WTC11 (cell line): Measurements from ENCODE around the gene SSH2. TPM values are rescaled to one million over a fixed set of nuclear protein-coding genes. Genes with fewer than 3 reads are reported as not detected.
A peak's percentile ranks its signal among the peaks of the same experiment; 100 is the strongest.

Source experiments
- ATAC-seq: fragments of 200-7000 bp; cut with Tn5 transposase; 2 replicates; pipeline ENCODE4 v1.10.0; 2021; ENCODE audit warnings: mild to moderate bottlenecking, moderate library complexity
- CTCF ChIA-PET: fragments of 300-600 bp; sonication (Branson Sonifier 250); formaldehyde crosslinking; loops from one replicate; lab custom pipeline; 2021; ENCODE audit warnings: antibody characterized with exemption; lab: Charles Lee
- POLR2A ChIA-PET: fragments of 350-600 bp; sonication (Branson Sonifier 250); formaldehyde crosslinking; loops from one replicate; lab custom pipeline; 2021; ENCODE audit warnings: antibody characterized with exemption; lab: Charles Lee
- DNase-seq: peaks from one replicate; pipeline ENCODE4 v3.0.0; 2021; ENCODE audit warnings: low spot score
- H3K27ac Mint-ChIP-seq: 2 replicates; pipeline ENCODE4 v1.8.0; 2021; ENCODE audit warnings: mixed read lengths
- H3K27me3 Mint-ChIP-seq: 2 replicates; pipeline ENCODE4 v1.8.0; 2021; ENCODE audit warnings: low read depth, mild to moderate bottlenecking, moderate library complexity, mixed read lengths
- H3K36me3 Mint-ChIP-seq: 2 replicates; pipeline ENCODE4 v1.8.0; 2021; ENCODE audit warnings: mixed read lengths
- H3K4me1 Mint-ChIP-seq: 2 replicates; pipeline ENCODE4 v1.8.0; 2022; ENCODE audit warnings: mixed read lengths
- H3K4me3 Mint-ChIP-seq: 2 replicates; pipeline ENCODE4 v1.8.0; 2021; ENCODE audit warnings: mild to moderate bottlenecking, moderate library complexity, mixed read lengths
- H3K9me3 Mint-ChIP-seq: 2 replicates; pipeline ENCODE4 v1.8.0; 2021; ENCODE audit warnings: mixed read lengths
- ELF4 ChIP-seq: sonication (generic); formaldehyde crosslinking; IDR thresholded peaks from 2 replicates; pipeline ENCODE4 v1.8.1; 2022; ENCODE audit warnings: low read depth, mild to moderate bottlenecking, moderate library complexity, missing genetic modification reagents
- EMX1 ChIP-seq: fragments of 250-450 bp; sonication (Bioruptor Pico); IDR thresholded peaks from 2 replicates; pipeline ENCODE4 v1.8.0; 2021; ENCODE audit warnings: mild to moderate bottlenecking
- GRHL2 ChIP-seq: fragments of 250-450 bp; sonication (Bioruptor Pico); IDR thresholded peaks from 2 replicates; pipeline ENCODE4 v1.8.0; 2022; ENCODE audit warnings: mild to moderate bottlenecking, moderate library complexity; ENCODE audit not compliant: insufficient replicate concordance, severe bottlenecking
- HMGA2 ChIP-seq: fragments of 250-450 bp; sonication (Bioruptor Pico); IDR thresholded peaks from 2 replicates; pipeline ENCODE4 v1.4.0; 2021; ENCODE audit warnings: mild to moderate bottlenecking, moderate library complexity
- IRF2 ChIP-seq: sonication (generic); formaldehyde crosslinking; IDR thresholded peaks from 2 replicates; pipeline ENCODE4 v1.8.0; 2022; ENCODE audit warnings: low read depth, missing genetic modification reagents, borderline replicate concordance
- JAZF1 ChIP-seq: fragments of 250-450 bp; sonication (Bioruptor Pico); IDR thresholded peaks from 2 replicates; pipeline ENCODE4 v1.9.0; 2021; ENCODE audit warnings: moderate library complexity, mild to moderate bottlenecking, inconsistent platforms
- NFATC4 ChIP-seq: fragments of 250-450 bp; sonication (Bioruptor Pico); IDR thresholded peaks from 2 replicates; pipeline ENCODE4 v1.9.0; 2021; ENCODE audit warnings: mild to moderate bottlenecking
- TEAD1 ChIP-seq: sonication (generic); formaldehyde crosslinking; IDR thresholded peaks from 2 replicates; pipeline ENCODE4 v1.8.0; 2022; ENCODE audit warnings: mild to moderate bottlenecking, missing genetic modification reagents
- ZBTB21 ChIP-seq: sonication (generic); formaldehyde crosslinking; IDR thresholded peaks from 2 replicates; pipeline ENCODE4 v1.8.1; 2023; ENCODE audit warnings: mild to moderate bottlenecking, missing genetic modification reagents, borderline replicate concordance
- ZNF138 ChIP-seq: sonication (generic); formaldehyde crosslinking; conservative IDR thresholded peaks from 2 replicates; pipeline ENCODE4 v1.8.1; 2022; ENCODE audit warnings: mild to moderate bottlenecking, moderate library complexity, missing genetic modification reagents
- ZNF317 ChIP-seq: sonication (generic); formaldehyde crosslinking; IDR thresholded peaks from 2 replicates; pipeline ENCODE4 v1.8.1; 2023; ENCODE audit warnings: low read depth, mild to moderate bottlenecking, moderate library complexity, missing genetic modification reagents, borderline replicate concordance
- ZNF423 ChIP-seq: fragments of 250-450 bp; sonication (Bioruptor Pico); IDR thresholded peaks from 2 replicates; pipeline ENCODE4 v2.1.2; 2022; ENCODE audit warnings: mild to moderate bottlenecking, moderate library complexity
- total RNA-seq: library from RNA; stranded (reverse); gene quantifications from 3 replicates; pipeline ENCODE4 v1.2.3, GENCODE V29; 2021
- TF ChIP-seq, protein P1 (sequence below): sonication (generic); formaldehyde crosslinking; IDR thresholded peaks from 2 replicates; pipeline ENCODE4 v1.8.0; 2022; ENCODE audit warnings: mild to moderate bottlenecking, missing genetic modification reagents
- TF ChIP-seq, protein P2 (sequence below): sonication (generic); formaldehyde crosslinking; IDR thresholded peaks from 2 replicates; pipeline ENCODE4 v1.8.1; 2023; ENCODE audit warnings: mild to moderate bottlenecking, missing genetic modification reagents
- TF ChIP-seq, protein P3 (sequence below): sonication (generic); formaldehyde crosslinking; conservative IDR thresholded peaks from 2 replicates; pipeline ENCODE4 v1.8.1; 2023; ENCODE audit warnings: mild to moderate bottlenecking, low read depth, missing genetic modification reagents, moderate library complexity
- TF ChIP-seq, protein P4 (sequence below): sonication (generic); formaldehyde crosslinking; IDR thresholded peaks from 2 replicates; pipeline ENCODE4 v1.8.0; 2023; ENCODE audit warnings: missing genetic modification reagents, mild to moderate bottlenecking, borderline replicate concordance
- TF ChIP-seq, protein P5 (sequence below): sonication (generic); formaldehyde crosslinking; IDR thresholded peaks from 2 replicates; pipeline ENCODE4 v1.8.1; 2023; ENCODE audit warnings: mild to moderate bottlenecking, moderate library complexity, missing genetic modification reagents
- TF ChIP-seq, protein P6 (sequence below): fragments of 200-600 bp; IDR thresholded peaks from 2 replicates; pipeline ENCODE4 v1.8.0; 2022; ENCODE audit warnings: antibody characterized with exemption
- TF ChIP-seq, protein P7 (sequence below): sonication (generic); formaldehyde crosslinking; IDR thresholded peaks from 2 replicates; pipeline ENCODE4 v1.8.0; 2022; ENCODE audit warnings: mild to moderate bottlenecking, missing genetic modification reagents

SSH2 gene
- total RNA-seq, 1 experiment from 2014 or later: 14.3 TPM

DNA sequence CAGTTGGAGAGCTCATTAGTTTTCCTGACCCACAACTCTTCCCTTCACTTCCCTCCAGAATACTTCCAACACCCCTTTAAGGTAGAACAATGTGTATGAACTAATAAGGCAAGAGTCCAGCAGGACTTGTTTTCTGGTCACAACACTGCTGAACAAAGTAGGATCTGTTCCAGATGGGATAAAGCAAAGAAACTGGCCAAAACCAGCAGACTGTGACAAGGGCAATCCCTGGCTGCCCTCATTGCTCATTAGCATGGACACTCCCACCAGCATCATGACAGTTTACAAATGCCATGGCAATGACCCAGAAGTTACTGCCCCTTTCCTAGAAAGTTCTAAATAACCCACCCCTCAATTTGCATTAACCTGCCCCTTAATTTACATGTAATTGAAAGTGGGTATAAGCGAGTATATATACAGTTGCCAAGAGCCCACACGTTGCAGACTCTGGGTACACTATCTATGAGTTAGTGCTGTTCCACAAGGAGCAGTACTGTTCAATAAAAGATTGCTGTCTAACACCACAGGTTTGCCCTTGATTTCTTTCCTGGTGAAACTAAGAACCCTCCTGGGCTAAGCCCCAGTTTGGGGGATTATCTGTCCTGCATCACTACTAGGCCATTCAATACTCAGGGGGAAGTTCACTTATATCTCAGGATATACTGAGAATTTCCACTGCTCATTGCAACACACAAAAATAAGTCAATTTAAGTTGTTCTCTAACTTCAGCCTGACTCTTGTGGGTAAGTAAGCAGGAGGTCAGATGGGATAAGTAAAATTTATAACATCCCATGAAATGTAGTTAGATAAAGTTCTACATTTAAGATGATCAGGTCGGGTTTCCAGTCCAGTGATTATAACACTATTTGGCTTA is 82.3 kb downstream of the SSH2 start:
- Mint-ChIP-seq H3K4me3 (no peak overlapping the region), H3K9me3 (peaks cover 8% of the 10 kb centered on the region; the same call in 1 of the 2 replicates), H3K27ac (0 out of 2 replicates have a peak overlapping the region, but pooled peaks have one; percentile 60), H3K36me3 (no peaks in the 10 kb centered on the region), H3K27me3 (no peaks in the 10 kb centered on the region), H3K4me1 (peaks cover 16% of the 10 kb centered on the region)
- ATAC-seq: peak; percentile 30; the same call in 1 of the 2 replicates
- TF ChIP-seq ZNF138: no peak
- no peak for TF ChIP-seq HMGA2
- TF ChIP-seq NFATC4 (CRISPR knock-in tag): no peak
- TF ChIP-seq ELF4 (CRISPR knock-in tag): no peak
- TF ChIP-seq, protein P1, sequence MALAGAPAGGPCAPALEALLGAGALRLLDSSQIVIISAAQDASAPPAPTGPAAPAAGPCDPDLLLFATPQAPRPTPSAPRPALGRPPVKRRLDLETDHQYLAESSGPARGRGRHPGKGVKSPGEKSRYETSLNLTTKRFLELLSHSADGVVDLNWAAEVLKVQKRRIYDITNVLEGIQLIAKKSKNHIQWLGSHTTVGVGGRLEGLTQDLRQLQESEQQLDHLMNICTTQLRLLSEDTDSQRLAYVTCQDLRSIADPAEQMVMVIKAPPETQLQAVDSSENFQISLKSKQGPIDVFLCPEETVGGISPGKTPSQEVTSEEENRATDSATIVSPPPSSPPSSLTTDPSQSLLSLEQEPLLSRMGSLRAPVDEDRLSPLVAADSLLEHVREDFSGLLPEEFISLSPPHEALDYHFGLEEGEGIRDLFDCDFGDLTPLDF (CRISPR knock-in tag): no peak
- TF ChIP-seq, protein P2, sequence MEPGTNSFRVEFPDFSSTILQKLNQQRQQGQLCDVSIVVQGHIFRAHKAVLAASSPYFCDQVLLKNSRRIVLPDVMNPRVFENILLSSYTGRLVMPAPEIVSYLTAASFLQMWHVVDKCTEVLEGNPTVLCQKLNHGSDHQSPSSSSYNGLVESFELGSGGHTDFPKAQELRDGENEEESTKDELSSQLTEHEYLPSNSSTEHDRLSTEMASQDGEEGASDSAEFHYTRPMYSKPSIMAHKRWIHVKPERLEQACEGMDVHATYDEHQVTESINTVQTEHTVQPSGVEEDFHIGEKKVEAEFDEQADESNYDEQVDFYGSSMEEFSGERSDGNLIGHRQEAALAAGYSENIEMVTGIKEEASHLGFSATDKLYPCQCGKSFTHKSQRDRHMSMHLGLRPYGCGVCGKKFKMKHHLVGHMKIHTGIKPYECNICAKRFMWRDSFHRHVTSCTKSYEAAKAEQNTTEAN (CRISPR knock-in tag): no peak
- no peak for TF ChIP-seq ZBTB21 (CRISPR knock-in tag)
- TF ChIP-seq JAZF1 (CRISPR knock-in tag): no peak
- TF ChIP-seq, protein P3, sequence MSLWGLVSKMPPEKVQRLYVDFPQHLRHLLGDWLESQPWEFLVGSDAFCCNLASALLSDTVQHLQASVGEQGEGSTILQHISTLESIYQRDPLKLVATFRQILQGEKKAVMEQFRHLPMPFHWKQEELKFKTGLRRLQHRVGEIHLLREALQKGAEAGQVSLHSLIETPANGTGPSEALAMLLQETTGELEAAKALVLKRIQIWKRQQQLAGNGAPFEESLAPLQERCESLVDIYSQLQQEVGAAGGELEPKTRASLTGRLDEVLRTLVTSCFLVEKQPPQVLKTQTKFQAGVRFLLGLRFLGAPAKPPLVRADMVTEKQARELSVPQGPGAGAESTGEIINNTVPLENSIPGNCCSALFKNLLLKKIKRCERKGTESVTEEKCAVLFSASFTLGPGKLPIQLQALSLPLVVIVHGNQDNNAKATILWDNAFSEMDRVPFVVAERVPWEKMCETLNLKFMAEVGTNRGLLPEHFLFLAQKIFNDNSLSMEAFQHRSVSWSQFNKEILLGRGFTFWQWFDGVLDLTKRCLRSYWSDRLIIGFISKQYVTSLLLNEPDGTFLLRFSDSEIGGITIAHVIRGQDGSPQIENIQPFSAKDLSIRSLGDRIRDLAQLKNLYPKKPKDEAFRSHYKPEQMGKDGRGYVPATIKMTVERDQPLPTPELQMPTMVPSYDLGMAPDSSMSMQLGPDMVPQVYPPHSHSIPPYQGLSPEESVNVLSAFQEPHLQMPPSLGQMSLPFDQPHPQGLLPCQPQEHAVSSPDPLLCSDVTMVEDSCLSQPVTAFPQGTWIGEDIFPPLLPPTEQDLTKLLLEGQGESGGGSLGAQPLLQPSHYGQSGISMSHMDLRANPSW (CRISPR knock-in tag): no peak
- TF ChIP-seq, protein P4, sequence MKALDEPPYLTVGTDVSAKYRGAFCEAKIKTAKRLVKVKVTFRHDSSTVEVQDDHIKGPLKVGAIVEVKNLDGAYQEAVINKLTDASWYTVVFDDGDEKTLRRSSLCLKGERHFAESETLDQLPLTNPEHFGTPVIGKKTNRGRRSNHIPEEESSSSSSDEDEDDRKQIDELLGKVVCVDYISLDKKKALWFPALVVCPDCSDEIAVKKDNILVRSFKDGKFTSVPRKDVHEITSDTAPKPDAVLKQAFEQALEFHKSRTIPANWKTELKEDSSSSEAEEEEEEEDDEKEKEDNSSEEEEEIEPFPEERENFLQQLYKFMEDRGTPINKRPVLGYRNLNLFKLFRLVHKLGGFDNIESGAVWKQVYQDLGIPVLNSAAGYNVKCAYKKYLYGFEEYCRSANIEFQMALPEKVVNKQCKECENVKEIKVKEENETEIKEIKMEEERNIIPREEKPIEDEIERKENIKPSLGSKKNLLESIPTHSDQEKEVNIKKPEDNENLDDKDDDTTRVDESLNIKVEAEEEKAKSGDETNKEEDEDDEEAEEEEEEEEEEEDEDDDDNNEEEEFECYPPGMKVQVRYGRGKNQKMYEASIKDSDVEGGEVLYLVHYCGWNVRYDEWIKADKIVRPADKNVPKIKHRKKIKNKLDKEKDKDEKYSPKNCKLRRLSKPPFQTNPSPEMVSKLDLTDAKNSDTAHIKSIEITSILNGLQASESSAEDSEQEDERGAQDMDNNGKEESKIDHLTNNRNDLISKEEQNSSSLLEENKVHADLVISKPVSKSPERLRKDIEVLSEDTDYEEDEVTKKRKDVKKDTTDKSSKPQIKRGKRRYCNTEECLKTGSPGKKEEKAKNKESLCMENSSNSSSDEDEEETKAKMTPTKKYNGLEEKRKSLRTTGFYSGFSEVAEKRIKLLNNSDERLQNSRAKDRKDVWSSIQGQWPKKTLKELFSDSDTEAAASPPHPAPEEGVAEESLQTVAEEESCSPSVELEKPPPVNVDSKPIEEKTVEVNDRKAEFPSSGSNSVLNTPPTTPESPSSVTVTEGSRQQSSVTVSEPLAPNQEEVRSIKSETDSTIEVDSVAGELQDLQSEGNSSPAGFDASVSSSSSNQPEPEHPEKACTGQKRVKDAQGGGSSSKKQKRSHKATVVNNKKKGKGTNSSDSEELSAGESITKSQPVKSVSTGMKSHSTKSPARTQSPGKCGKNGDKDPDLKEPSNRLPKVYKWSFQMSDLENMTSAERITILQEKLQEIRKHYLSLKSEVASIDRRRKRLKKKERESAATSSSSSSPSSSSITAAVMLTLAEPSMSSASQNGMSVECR (CRISPR knock-in tag): no peak
- TF ChIP-seq, protein P5, sequence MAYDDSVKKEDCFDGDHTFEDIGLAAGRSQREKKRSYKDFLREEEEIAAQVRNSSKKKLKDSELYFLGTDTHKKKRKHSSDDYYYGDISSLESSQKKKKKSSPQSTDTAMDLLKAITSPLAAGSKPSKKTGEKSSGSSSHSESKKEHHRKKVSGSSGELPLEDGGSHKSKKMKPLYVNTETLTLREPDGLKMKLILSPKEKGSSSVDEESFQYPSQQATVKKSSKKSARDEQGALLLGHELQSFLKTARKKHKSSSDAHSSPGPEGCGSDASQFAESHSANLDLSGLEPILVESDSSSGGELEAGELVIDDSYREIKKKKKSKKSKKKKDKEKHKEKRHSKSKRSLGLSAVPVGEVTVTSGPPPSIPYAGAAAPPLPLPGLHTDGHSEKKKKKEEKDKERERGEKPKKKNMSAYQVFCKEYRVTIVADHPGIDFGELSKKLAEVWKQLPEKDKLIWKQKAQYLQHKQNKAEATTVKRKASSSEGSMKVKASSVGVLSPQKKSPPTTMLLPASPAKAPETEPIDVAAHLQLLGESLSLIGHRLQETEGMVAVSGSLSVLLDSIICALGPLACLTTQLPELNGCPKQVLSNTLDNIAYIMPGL: no peak
- TF ChIP-seq, protein P6, sequence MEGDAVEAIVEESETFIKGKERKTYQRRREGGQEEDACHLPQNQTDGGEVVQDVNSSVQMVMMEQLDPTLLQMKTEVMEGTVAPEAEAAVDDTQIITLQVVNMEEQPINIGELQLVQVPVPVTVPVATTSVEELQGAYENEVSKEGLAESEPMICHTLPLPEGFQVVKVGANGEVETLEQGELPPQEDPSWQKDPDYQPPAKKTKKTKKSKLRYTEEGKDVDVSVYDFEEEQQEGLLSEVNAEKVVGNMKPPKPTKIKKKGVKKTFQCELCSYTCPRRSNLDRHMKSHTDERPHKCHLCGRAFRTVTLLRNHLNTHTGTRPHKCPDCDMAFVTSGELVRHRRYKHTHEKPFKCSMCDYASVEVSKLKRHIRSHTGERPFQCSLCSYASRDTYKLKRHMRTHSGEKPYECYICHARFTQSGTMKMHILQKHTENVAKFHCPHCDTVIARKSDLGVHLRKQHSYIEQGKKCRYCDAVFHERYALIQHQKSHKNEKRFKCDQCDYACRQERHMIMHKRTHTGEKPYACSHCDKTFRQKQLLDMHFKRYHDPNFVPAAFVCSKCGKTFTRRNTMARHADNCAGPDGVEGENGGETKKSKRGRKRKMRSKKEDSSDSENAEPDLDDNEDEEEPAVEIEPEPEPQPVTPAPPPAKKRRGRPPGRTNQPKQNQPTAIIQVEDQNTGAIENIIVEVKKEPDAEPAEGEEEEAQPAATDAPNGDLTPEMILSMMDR: no peak
- no peak for TF ChIP-seq EMX1 (CRISPR knock-in tag)
- no peak for TF ChIP-seq TEAD1
- TF ChIP-seq IRF2: no peak
- no peak for TF ChIP-seq GRHL2 (CRISPR knock-in tag)
- TF ChIP-seq, protein P7, sequence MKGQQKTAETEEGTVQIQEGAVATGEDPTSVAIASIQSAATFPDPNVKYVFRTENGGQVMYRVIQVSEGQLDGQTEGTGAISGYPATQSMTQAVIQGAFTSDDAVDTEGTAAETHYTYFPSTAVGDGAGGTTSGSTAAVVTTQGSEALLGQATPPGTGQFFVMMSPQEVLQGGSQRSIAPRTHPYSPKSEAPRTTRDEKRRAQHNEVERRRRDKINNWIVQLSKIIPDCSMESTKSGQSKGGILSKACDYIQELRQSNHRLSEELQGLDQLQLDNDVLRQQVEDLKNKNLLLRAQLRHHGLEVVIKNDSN: no peak
- TF ChIP-seq ZNF317 (CRISPR knock-in tag): no peak
- no peak for TF ChIP-seq ZNF423 (CRISPR knock-in tag)
- CTCF ChIA-PET: interaction anchor here (1.0 kb wide), 1 partner anchor 84 kb away, joined by 4 read pairs; no protein-coding TSS in a partner anchor
- POLR2A ChIA-PET: no interaction called here
- no peak for DNase-seq
